Suprapubic skin (tissue), 4 donors: Measurements from ENCODE around the gene FRMD4A. TPM values are rescaled to one million over a fixed set of nuclear protein-coding genes. Genes with fewer than 3 reads are reported as not detected.

Experiments
- DNase-seq, 2 donors: peaks; one replicate each; pipeline ENCODE4 v3.0.0-alpha.2; 2019; ENCODE audit warnings: low spot score in 2 of 2
- H3K27ac ChIP-seq: fragments of 200-600 bp; sonication (generic); one replicate; pipeline ENCODE4 v1.5.1; 2019
- H3K27me3 ChIP-seq: fragments of 200-600 bp; sonication (generic); one replicate; pipeline ENCODE4 v1.5.1; 2019
- H3K36me3 ChIP-seq: fragments of 200-600 bp; sonication (generic); one replicate; pipeline ENCODE4 v1.5.1; 2019
- H3K4me1 ChIP-seq: fragments of 200-600 bp; sonication (generic); one replicate; pipeline ENCODE4 v1.5.1; 2019
- H3K4me3 ChIP-seq: fragments of 200-600 bp; sonication (generic); one replicate; pipeline ENCODE4 v1.5.1; 2019; ENCODE audit warnings: mild to moderate bottlenecking
- H3K9me3 ChIP-seq: fragments of 200-600 bp; sonication (generic); one replicate; pipeline ENCODE4 v1.5.1; 2019
- EP300 ChIP-seq: sonication (generic); formaldehyde crosslinking; IDR thresholded peaks from one replicate; pipeline ENCODE4 v1.6.1; 2017; ENCODE audit warnings: antibody characterized with exemption
- POLR2A ChIP-seq, 2 donors: fragments of 450-650 bp; IDR thresholded peaks; one replicate each; pipeline ENCODE4 v1.6.1; 2017; ENCODE audit warnings: antibody characterized with exemption in 2 of 2, mild to moderate bottlenecking in 2 of 2, moderate library complexity in 2 of 2
- POLR2AphosphoS5 ChIP-seq, 3 donors: sonication (generic); formaldehyde crosslinking; IDR thresholded peaks; one replicate each; pipeline ENCODE4 v1.6.1; 2017; ENCODE audit warnings: antibody characterized with exemption in 3 of 3
- WGBS: methylation state at CpG from one replicate; pipeline ENCODE4 v1.1.5; 2018; 5-methylcytosine and 5-hydroxymethylcytosine counted together
- total RNA-seq, 4 donors: library from RNA; depleted of rRNA; stranded (reverse); fragments of >200 nt; gene quantifications; one replicate each; pipeline ENCODE4 v1.1.0, GENCODE V29; 2016
- TF ChIP-seq, protein P1 (sequence below), 2 donors: fragments of 200-600 bp in 1 of 2; fragments of 450-650 bp in 1 of 2; sonication (generic) in 1 of 2; IDR thresholded peaks; one replicate each; pipeline ENCODE4 v1.5.1; 2016 to 2019; ENCODE audit warnings: antibody characterized with exemption in 2 of 2, mild to moderate bottlenecking in 1 of 2, moderate library complexity in 1 of 2

Gene FRMD4A
- total RNA-seq, 4 donors from 2014 or later: 27.4 to 86.3 (median 58.0) TPM

DNA sequence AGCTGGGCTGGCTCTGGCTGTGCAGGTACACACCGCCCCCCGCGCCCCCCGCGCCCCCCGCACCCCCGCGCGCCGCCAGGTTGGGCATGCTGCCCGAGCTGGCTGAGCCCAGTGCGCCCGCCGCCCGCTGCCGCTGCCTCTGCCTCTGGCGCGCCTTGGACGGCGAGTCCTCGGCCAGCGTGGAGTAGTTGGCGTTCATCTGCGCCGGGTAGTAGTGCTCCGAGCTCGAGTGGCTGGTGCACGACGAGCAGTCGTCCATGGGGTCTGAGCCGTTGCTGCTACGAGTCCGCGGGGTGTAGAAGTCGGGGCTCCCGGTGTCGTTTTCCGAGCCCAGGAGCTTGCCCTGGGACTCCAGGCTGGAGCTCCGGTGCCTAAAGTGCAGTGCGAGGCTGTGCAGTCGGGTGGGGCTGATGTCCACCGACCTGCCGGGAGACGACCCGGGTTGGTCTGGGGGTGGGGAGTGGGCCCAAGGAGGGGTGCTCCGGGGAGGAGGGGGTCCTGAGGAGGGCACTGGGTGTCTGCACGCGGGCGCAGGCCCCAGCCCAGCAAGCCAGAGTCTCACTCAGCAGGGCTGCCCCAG, 673.5 kb downstream of the FRMD4A start:
- DNase-seq: no peak
- WGBS: 80% methylated on average over 14 of the region's 49 CpGs

DNA sequence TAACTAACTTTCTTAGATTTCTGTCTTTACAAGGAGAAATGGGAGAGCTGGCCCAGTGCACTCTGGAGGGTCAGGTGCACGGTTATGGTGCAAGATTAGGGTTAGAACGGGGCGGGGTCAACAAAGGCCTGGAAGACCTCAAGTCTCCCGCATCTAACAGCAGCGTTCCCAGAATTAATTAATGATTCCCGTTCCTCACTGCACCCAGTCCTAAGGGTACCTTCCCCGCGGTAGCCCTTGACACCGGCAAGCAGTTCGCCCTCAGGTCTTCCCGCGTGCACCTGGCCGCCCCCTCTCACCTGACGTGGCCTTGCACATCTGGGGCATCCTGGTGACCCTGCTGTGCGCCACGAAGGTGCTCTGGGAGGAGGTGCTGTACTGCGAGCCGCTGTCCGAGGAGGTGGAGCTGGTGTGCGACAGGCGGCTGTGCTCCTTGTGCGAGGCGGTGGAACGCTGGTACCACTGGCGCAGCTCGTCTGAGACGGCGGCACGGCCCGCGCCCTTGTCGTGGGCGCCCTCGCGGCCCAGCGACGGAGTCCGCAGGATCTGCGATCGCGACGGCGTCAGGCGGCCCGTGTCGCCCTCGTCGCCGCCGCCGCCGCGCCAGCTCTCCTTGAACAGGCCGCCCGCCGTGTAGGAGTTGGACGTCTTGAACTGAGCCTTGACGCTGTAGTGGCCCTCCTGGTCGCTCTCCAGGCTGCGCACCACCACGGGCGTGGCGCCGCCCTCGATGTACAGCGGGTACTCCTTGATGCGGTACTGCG, 674.2 kb downstream of the FRMD4A start:
- Histone ChIP-seq H3K36me3 (peaks cover 68% of the 10 kb centered on the region), H3K4me1 (peaks cover 21% of the 10 kb centered on the region)
- DNase-seq: no peak

More for the DNA sequence above, 673.5 kb downstream of the FRMD4A start:
- Histone ChIP-seq H3K36me3 (peaks cover 63% of the 10 kb centered on the region), H3K27ac (no peak overlapping the region), H3K9me3 (no peaks in the 10 kb centered on the region), H3K4me1 (peaks cover 23% of the 10 kb centered on the region), H3K27me3 (no peaks in the 10 kb centered on the region), H3K4me3 (no peak overlapping the region)
- TF ChIP-seq EP300 (no peak), POLR2A (IDR thresholded peaks at IDR 0.05) (no peak), POLR2AphosphoS5 (IDR thresholded peaks at IDR 0.05) (no peak)
- TF ChIP-seq, protein P1, sequence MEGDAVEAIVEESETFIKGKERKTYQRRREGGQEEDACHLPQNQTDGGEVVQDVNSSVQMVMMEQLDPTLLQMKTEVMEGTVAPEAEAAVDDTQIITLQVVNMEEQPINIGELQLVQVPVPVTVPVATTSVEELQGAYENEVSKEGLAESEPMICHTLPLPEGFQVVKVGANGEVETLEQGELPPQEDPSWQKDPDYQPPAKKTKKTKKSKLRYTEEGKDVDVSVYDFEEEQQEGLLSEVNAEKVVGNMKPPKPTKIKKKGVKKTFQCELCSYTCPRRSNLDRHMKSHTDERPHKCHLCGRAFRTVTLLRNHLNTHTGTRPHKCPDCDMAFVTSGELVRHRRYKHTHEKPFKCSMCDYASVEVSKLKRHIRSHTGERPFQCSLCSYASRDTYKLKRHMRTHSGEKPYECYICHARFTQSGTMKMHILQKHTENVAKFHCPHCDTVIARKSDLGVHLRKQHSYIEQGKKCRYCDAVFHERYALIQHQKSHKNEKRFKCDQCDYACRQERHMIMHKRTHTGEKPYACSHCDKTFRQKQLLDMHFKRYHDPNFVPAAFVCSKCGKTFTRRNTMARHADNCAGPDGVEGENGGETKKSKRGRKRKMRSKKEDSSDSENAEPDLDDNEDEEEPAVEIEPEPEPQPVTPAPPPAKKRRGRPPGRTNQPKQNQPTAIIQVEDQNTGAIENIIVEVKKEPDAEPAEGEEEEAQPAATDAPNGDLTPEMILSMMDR (IDR thresholded peaks at IDR 0.05): no peak

DNA sequence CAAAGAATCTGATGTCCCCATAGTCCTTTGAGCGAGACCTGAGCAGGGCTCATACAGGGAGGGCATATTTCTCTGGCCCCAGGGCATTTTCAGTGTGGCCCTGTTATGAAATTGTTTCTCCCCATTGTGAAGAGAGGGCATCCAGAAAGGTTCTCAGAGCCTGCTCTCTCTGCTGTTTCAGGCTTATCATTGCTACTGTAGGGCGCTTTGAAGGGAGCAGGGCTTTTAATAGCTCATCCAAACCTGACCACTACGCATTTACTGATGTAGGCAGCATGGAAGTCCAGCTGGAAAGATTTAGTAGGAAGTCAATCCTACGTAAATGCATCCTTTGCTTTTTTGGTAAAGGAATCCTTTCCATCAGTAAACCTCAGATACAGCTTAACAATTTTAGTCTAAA, 675.9 kb downstream of the FRMD4A start:
- no peak for DNase-seq
- WGBS: 99% methylated on average over 3 of the region's 4 CpGs
- Histone ChIP-seq H3K27me3 (no peaks in the 10 kb centered on the region), H3K4me1 (peaks cover 5% of the 10 kb centered on the region), H3K9me3 (no peaks in the 10 kb centered on the region), H3K4me3 (no peak overlapping the region), H3K27ac (no peak overlapping the region), H3K36me3 (peaks cover 84% of the 10 kb centered on the region)
- TF ChIP-seq POLR2AphosphoS5 (IDR thresholded peaks at IDR 0.05): no peak
- TF ChIP-seq POLR2A (IDR thresholded peaks at IDR 0.05): no peak
- TF ChIP-seq, protein P1 (IDR thresholded peaks at IDR 0.05): no peak
- no peak for TF ChIP-seq EP300

More for the DNA sequence above, 674.2 kb downstream of the FRMD4A start:
- Histone ChIP-seq H3K9me3 (no peaks in the 10 kb centered on the region), H3K4me3 (no peak overlapping the region), H3K27me3 (no peaks in the 10 kb centered on the region), H3K27ac (no peak overlapping the region)
- WGBS: 90% methylated on average over 63 of the region's 68 CpGs
- TF ChIP-seq, protein P1 (IDR thresholded peaks at IDR 0.05): no peak
- TF ChIP-seq EP300 (no peak), POLR2AphosphoS5 (IDR thresholded peaks at IDR 0.05) (no peak)

DNA sequence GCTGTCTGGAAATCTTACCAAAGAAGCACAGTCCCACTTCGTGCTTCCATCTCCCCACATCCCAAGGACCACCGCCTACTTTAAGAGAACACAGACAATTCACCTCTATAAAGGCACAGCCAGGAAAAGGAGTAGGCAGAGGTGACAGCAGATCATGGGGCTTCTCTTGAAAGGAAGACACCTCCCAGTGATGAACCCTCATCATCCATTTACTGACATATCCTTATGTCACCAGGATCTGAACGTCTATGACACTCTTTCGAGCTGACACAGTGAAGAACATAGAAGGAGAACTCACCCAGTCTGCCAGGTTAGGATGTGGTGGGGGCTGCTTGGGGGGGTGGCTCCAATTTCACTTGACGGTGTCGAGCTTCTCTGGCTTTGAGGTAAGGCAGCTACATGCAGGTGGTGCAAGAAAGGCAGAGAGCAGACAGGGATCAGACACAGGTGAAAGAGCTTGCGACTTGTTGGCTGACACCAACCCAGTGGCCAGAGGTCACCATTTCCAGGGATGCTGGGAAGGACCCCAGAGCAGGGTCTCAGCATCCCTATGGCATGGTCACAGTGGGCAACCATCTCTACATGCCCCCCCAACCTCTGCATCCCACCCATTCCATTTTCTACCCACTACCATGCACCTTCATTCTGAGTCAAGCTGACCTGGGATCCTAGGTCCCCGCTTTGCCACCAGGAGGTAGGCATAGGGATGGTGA, 676.5 kb downstream of the FRMD4A start:
- Histone ChIP-seq H3K27me3 (no peaks in the 10 kb centered on the region), H3K4me3 (no peak overlapping the region), H3K36me3 (peaks cover 88% of the 10 kb centered on the region), H3K4me1 (no peaks in the 10 kb centered on the region), H3K9me3 (no peaks in the 10 kb centered on the region), H3K27ac (no peak overlapping the region)
- no peak for DNase-seq
- 86% methylated on average over 8 of the region's 8 CpGs for WGBS
- no peak for TF ChIP-seq EP300
- TF ChIP-seq, protein P1 (IDR thresholded peaks at IDR 0.05): no peak
- TF ChIP-seq POLR2AphosphoS5 (IDR thresholded peaks at IDR 0.05): no peak
- TF ChIP-seq POLR2A (IDR thresholded peaks at IDR 0.05): no peak

DNA sequence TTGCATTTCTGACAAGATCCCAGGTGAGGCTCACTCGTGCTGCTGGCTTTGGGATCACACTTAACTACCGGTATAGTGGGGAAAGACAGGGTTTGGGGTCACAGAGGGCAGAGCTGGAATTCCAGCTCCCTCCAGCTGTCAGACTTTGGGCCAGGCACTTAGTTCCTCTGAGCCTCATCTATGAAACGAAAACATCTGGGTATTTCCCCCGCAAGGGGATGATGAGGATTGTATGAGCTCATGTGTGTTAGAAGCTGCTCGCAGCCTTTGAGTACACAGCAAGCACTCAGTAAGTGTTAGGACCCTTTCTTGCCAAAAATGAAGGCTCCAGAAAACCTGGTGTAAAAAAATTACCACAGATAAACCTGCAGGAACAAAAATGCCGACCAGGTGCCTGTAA, 677.9 kb downstream of the FRMD4A start:
- Histone ChIP-seq H3K27me3 (no peaks in the 10 kb centered on the region), H3K9me3 (no peaks in the 10 kb centered on the region), H3K36me3 (peaks cover 93% of the 10 kb centered on the region), H3K4me1 (no peaks in the 10 kb centered on the region), H3K27ac (no peak overlapping the region), H3K4me3 (no peak overlapping the region)
- TF ChIP-seq POLR2A (IDR thresholded peaks at IDR 0.05) (no peak), POLR2AphosphoS5 (IDR thresholded peaks at IDR 0.05) (no peak), EP300 (no peak)
- TF ChIP-seq, protein P1 (IDR thresholded peaks at IDR 0.05): no peak
- 37% methylated on average over 6 of the region's 6 CpGs for WGBS
- DNase-seq: no peak
